Muscle of leg (tissue), 11 donors: ENCODE data around the gene SPATA31C1. TPM values are rescaled to one million over a fixed set of nuclear protein-coding genes. Genes with fewer than 3 reads are reported as not detected.

Experiments
- DNase-seq: peaks from one replicate; pipeline ENCODE4 v3.0.0; 2013
- H3K27ac ChIP-seq: one replicate; pipeline ENCODE4 v1.5.1; 2013; ENCODE audit warnings: mild to moderate bottlenecking, low read length, control low read depth
- H3K27me3 ChIP-seq: one replicate; pipeline ENCODE4 v1.6.1; 2013; ENCODE audit warnings: low read length; ENCODE audit not compliant: control insufficient read depth, insufficient read depth
- H3K36me3 ChIP-seq: one replicate; pipeline ENCODE4 v1.6.1; 2013; ENCODE audit warnings: low read length; ENCODE audit not compliant: control insufficient read depth, insufficient read depth
- H3K4me1 ChIP-seq: one replicate; pipeline ENCODE4 v1.6.1; 2013; ENCODE audit warnings: low read length; ENCODE audit not compliant: control insufficient read depth, insufficient read depth
- H3K4me3 ChIP-seq: one replicate; pipeline ENCODE4 v1.5.1; 2013; ENCODE audit warnings: low read length, control low read depth
- H3K9me3 ChIP-seq: replicated peaks from 2 replicates; pipeline ENCODE4 v1.6.1; 2013; ENCODE audit warnings: low read depth, low read length; ENCODE audit not compliant: control insufficient read depth
- WGBS: methylation state at CpG from one replicate; pipeline ENCODE4 v1.1.5; 2013; ENCODE audit warnings: missing lambda C conversion rate; ENCODE audit not compliant: insufficient coverage; 5-methylcytosine and 5-hydroxymethylcytosine counted together
- polyA plus RNA-seq, 8 donors: library from polyadenylated mRNA; unstranded; fragments of 120-200 nt; gene quantifications; one replicate each; pipeline versions ENCODE4 v1.2.1 to v1.2.3, GENCODE V29; 2013; ENCODE audit warnings: inconsistent platforms in 1 of 8, low replicate concordance in 1 of 8; ENCODE audit not compliant: insufficient read length in 8 of 8, insufficient read depth in 1 of 8
- total RNA-seq: library from RNA; stranded (reverse); fragments of 120-200 nt; gene quantifications from one replicate; pipeline ENCODE4 v1.2.4, GENCODE V29; 2013

SPATA31C1 gene
- total and polyA plus RNA-seq, 9 donors = 0.04 to 0.49 (median 0.13) TPM; not detected in 2

- no peak for DNase-seq
- WGBS = 83% methylated on average over 12 of the region's 13 CpGs
- Histone ChIP-seq H3K27ac (no peak overlapping the region), H3K36me3 (no peaks in the 10 kb centered on the region), H3K27me3 (no peaks in the 10 kb centered on the region), H3K4me3 (no peak overlapping the region), H3K4me1 (no peaks in the 10 kb centered on the region), H3K9me3 (no peaks in the 10 kb centered on the region)
Observed at GRCh38 chr9:87886933-87887505, 30.7 kb upstream of the SPATA31C1 start.

- H3K36me3 ChIP-seq = no peaks in the 10 kb centered on the region
- H3K4me1 ChIP-seq = no peaks in the 10 kb centered on the region
- no peak for DNase-seq
- H3K27ac ChIP-seq = no peak overlapping the region
- no peaks in the 10 kb centered on the region for H3K9me3 ChIP-seq
- WGBS = 85% methylated on average over 11 of the region's 13 CpGs
- no peaks in the 10 kb centered on the region for H3K27me3 ChIP-seq
- no peak overlapping the region for H3K4me3 ChIP-seq
Observed at GRCh38 chr9:87887661-87888480, 29.9 kb upstream of the SPATA31C1 start.

- no peaks in the 10 kb centered on the region for H3K9me3 ChIP-seq
- 74% methylated on average over 4 of the region's 6 CpGs for WGBS
- no peak overlapping the region for H3K4me3 ChIP-seq
- H3K4me1 ChIP-seq = no peaks in the 10 kb centered on the region
- H3K27me3 ChIP-seq = no peaks in the 10 kb centered on the region
- no peak overlapping the region for H3K27ac ChIP-seq
- DNase-seq = no peak
- H3K36me3 ChIP-seq = no peaks in the 10 kb centered on the region
Observed at GRCh38 chr9:87888501-87888900, 29.3 kb upstream of the SPATA31C1 start.

- no peak for DNase-seq
- Histone ChIP-seq H3K36me3 (no peaks in the 10 kb centered on the region), H3K4me1 (no peaks in the 10 kb centered on the region), H3K4me3 (no peak overlapping the region), H3K27ac (no peak overlapping the region), H3K27me3 (no peaks in the 10 kb centered on the region), H3K9me3 (no peaks in the 10 kb centered on the region)
- WGBS = 93% methylated on average over 9 of the region's 12 CpGs
Observed at GRCh38 chr9:87889065-87889881, 28.5 kb upstream of the SPATA31C1 start.

- no peak overlapping the region for H3K4me3 ChIP-seq
- H3K27ac ChIP-seq = no peak overlapping the region
- 95% methylated on average over 4 of the region's 4 CpGs for WGBS
- no peaks in the 10 kb centered on the region for H3K9me3 ChIP-seq
- DNase-seq = no peak
- H3K36me3 ChIP-seq = no peaks in the 10 kb centered on the region
- H3K4me1 ChIP-seq = no peaks in the 10 kb centered on the region
- H3K27me3 ChIP-seq = no peaks in the 10 kb centered on the region
Observed at GRCh38 chr9:87889882-87890252, 27.9 kb upstream of the SPATA31C1 start.

GRCh38 chr9:87890837-87891236 lies 26.9 kb upstream of the SPATA31C1 start:
- Histone ChIP-seq H3K4me1 (no peaks in the 10 kb centered on the region), H3K27me3 (no peaks in the 10 kb centered on the region), H3K4me3 (no peak overlapping the region), H3K9me3 (no peaks in the 10 kb centered on the region), H3K36me3 (no peaks in the 10 kb centered on the region), H3K27ac (no peak overlapping the region)
- WGBS = 79% methylated on average over 7 of the region's 10 CpGs
- no peak for DNase-seq

- Histone ChIP-seq H3K9me3 (no peaks in the 10 kb centered on the region), H3K4me3 (no peak overlapping the region), H3K4me1 (no peaks in the 10 kb centered on the region), H3K27ac (no peak overlapping the region), H3K27me3 (no peaks in the 10 kb centered on the region), H3K36me3 (no peaks in the 10 kb centered on the region)
- 100% methylated on average over 2 of the region's 6 CpGs for WGBS
- DNase-seq = no peak
Observed at GRCh38 chr9:87891754-87892153, 26.0 kb upstream of the SPATA31C1 start.

- WGBS = no CpG with 5 or more reads among the region's 4 CpGs
- Histone ChIP-seq H3K9me3 (no peaks in the 10 kb centered on the region), H3K4me1 (no peaks in the 10 kb centered on the region), H3K4me3 (no peak overlapping the region), H3K27ac (no peak overlapping the region), H3K27me3 (no peaks in the 10 kb centered on the region), H3K36me3 (no peaks in the 10 kb centered on the region)
- no peak for DNase-seq
Observed at GRCh38 chr9:87892956-87893355, 24.8 kb upstream of the SPATA31C1 start.

GRCh38 chr9:87894998-87895625 lies 22.6 kb upstream of the SPATA31C1 start:
- DNase-seq = no peak
- Histone ChIP-seq H3K4me1 (no peaks in the 10 kb centered on the region), H3K27me3 (no peaks in the 10 kb centered on the region), H3K36me3 (no peaks in the 10 kb centered on the region), H3K9me3 (no peaks in the 10 kb centered on the region), H3K4me3 (no peak overlapping the region), H3K27ac (no peak overlapping the region)
- WGBS = 100% methylated on average over 2 of the region's 4 CpGs

GRCh38 chr9:87896891-87897290 lies 20.9 kb upstream of the SPATA31C1 start:
- Histone ChIP-seq H3K4me3 (no peak overlapping the region), H3K27me3 (no peaks in the 10 kb centered on the region), H3K9me3 (peaks cover under 1% of the 10 kb centered on the region), H3K27ac (no peak overlapping the region), H3K36me3 (no peaks in the 10 kb centered on the region), H3K4me1 (no peaks in the 10 kb centered on the region)
- DNase-seq = no peak
